GOT3 (cell line): Measurements from ENCODE around the gene FNIP2.
"Not testable (repeated sequence)": the region's sequence is repeated elsewhere in the genome, so short reads cannot be mapped to it uniquely, and the experiment has no call there.

Source experiments
- DNase-seq: peaks from one replicate; lab custom pipeline; 2025; ENCODE audit warnings: mixed read lengths; lab: John Stamatoyannopoulos, UW

Gene FNIP2

DNA sequence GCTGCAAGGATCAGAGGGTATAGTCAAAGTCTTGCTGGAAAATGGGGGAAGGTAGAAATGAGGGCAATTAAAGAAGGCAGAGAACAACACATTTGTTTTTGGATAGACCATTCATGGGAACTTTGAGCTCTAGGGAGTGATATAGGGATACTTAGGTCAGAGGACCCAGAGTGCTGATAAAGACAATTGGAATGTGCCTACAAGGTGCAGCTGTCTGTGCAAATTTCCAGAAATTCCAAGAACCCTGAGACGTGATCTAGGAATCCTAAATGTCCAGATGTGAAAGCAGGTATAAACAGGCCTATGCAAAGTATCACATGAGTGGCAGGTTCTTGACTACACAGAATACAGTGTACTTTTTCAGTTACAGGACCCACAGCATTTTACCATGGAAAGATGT is 24.2 kb downstream of the FNIP2 start:
- no peak for DNase-seq

DNA sequence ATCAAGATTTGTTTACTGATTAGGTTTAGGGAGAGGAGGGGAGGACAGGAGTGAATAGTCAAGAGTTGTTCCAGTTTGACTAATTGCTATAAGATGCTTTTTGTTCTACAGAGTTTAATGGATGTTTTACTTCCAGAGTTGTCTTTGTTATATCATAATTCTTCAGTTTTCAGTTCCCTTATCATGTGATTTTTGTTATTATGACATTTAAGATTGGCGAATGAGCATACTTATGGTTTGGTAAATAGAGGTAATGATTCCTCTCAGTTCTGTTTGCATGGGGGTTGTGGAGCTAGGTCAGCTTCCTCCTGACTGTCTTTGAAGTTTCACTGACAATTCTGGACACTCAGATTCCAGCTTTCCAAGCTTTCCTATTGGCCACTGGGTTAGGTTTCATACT is 24.6 kb downstream of the FNIP2 start:
- not testable (repeated sequence) for DNase-seq

DNA sequence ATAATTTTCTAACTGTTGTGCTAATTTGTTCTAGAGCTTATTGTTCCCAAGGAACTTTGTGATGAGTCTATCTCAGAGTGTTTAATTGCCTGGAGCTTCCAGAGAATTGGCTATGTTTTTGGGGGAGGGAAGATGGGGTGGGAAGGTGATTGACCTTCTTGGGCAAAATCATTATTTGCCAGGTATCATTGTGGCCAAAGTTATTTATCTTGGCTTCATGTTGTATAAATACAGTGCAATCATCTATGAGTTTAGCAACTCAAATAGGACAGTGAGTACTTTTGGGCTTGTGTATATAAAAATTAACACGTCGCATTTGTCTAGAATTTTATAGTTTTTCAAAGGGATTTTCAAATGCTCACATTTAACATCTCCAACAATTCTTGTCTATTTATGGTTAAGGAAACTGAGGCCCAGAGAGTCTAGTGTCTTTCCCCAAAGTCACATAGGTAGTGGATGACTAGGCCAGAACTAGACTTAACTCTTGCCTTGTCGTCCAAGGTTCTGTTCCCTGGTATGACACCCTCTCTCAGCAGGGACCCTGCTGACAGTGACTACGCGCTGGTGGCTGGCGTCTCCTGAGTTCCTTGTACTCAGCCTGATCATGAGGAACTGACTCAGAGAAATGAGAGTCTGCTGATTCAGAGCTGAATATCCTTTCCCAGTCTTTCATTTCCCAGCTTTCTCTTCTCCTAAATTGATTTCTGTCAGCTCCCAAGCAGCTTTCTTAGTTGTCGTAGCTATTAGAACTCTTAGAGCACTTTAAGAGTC is 27.7 kb downstream of the FNIP2 start:
- DNase-seq, result no peak

DNA sequence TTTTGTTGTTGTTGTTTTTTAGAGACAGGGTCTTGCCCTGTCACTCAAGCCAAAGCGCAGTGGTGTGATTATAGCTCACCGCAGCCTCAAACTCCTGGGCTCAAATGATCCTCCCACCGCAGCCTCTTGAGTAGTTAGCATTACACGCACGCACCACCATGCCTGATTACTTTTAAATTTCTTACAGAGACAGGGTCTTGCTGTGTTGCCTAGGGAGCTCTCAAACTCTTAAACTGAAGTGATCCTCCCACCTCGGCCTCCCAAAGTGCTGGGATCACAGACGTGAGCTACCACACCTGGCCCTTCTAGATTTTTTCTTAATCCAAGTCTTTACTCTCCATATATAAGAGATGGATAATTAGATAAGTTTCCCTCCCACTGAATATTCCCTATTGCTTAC is 29.2 kb downstream of the FNIP2 start:
- no peak for DNase-seq

DNA sequence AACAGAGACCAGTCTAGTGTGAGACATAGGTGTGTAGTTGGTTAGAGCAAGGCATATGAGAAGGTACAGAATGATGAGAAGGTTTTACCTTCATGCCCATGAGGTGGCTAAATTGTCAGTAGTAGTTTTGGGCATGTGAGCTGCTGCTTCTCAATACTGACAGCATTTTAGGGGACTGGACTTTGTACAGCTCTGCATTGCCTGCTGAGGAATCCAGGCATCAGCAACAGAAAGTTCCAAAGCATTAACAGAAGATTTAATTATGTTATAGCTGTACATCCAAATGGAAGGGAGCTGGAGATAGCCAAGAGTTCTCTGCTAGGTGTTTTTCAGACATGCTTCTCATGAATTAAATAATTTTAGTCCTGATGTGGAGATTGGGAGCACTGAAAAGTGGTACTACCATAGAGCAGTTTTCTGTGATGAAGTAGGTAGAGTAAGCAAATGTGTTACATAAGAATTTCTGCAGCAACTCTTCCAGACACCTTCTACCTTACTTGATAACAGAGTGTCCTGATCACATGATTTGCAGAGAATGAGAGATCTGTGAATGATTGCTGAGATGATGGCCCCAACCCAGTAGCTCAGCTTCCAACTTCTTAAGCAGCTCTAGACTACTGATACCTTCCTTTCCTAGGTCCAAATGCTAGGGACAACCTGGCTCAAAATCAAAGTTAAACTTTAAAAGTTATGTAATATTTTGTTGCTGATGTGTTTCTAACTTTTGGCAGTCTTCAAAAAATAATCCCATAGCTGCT is 30.4 kb downstream of the FNIP2 start:
- DNase-seq, result no peak

DNA sequence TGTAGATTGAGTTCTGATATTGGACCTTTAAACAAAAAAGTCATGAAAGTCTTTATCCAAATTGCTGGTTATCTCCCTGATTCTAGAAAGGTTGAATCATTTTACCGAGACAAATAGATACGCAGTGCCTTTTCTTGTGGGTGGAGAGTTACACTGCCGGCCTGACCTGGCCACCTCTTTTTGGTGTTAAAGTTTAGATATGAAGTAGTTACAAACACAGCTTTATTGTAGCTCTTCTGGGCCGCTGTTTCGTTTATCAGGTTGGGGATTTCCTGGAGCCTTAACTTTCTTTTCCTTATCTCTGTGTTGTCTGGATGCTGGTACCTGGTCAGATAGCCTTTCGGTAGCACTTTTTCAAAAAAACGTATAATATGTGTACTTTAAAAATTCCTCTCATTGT is 31.0 kb downstream of the FNIP2 start:
- no peak for DNase-seq

DNA sequence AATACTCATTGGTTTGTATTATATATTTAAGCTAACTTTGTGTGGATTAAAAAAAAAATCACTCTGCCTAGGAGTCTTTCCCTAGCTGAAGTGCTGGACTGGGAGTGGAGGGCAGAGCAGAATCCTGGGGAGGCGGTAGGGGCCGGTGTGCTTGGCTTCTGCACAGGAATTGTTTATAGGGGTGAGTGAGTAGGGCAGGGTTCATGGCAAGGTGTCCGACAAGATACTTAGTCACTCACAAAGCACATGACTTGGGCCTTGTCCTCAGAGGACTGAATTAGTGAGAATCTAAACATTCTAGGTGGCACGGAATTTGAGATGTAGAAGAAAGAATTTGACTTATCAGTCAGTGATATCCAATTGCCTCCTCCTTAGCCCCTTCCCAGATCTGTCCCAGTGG is 32.2 kb downstream of the FNIP2 start:
- DNase-seq, result no peak

DNA sequence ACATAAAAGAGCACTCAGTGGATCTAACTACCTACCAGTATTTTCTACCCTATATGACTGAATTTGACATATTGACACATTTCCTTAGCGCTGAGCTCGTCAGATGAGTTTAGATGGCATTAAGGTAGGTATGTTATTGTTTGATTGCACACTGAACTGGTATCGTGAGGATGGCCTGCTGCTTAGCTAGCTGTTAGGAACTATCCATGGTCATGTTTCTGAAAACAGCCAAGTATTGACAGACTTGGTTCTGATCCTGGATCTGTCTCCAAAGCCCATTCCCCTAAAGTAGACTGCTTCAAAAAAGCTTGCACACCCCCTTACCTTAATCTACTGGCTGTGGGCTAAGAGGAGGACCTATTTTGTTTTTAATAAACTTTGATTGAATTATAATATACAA is 32.9 kb downstream of the FNIP2 start:
- DNase-seq, result no peak

DNA sequence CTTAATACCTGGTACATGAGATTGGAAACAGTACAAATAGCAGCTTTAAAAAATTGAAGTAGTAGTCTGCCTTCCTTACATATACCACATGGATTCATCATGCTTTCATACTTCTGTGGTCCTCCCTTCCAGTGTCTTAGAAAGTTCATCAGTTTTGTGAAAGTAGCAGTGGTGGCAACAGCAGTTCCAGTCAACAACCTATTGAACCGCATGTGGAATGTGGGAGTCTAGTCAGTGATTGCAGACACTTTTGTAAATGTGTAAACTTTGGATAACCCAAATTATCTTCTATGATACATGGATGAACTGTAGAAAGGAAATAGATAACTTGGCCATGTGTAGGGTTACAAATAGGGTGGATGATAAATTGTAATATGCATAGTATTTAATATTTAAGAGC is 34.1 kb downstream of the FNIP2 start:
- DNase-seq, result no peak

DNA sequence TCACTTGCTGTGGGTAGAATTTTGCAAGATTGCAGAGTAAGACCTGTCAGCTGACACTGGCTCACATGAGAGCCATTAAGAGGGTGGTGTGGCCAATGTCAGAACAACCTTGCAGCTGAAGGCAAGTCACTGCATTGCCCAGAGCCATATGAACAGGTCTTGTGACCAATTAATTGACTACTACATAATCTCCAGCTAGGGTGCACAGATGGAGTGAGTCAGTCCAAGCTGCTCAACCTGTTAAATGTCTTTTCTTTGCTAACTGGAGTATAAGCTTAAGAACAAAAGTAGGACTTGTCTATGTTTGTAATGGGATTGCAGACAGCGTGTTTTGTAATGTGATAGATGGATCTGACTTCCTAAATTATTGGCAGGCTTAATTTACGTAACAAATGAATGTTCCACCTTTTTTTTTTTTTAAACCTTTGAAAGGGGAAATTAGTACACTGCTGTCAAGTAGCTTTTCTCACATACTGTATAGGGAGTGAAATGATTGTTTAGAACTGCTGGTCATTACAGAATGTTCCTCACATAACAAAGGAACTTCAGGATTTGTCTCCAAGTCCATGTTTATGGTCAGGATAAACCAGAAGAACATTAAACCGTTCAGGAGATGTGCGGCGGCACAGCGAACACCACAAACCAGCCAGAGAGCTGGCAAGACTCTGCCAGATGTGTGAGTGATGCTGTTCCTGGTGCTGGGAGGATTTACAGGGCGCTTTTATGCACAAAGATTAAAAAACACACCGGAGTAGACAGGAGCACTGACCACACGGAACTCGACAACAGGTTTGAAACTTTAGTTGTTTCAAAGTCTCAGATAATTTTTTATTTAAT is 37.0 kb downstream of the FNIP2 start:
- no peak for DNase-seq

DNA sequence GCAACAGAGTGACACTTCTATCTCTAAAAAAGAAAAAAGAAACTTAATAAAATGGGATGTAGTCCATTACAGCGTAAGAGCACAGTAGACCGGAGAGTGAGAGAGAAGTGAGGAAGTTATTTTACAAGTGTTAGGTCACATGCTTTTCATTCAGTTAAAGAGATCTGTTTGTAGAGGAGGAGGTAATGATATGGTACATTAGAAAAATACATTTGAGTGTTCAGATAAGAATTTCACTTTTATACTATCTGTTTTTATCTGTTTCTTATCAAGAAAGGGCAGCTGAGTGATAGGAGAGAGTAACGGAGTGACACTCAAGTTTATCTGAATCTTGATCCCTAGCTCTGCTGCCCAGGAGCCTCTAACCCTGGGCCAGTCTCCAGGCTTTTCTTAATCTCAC is 38.9 kb downstream of the FNIP2 start:
- no peak for DNase-seq

DNA sequence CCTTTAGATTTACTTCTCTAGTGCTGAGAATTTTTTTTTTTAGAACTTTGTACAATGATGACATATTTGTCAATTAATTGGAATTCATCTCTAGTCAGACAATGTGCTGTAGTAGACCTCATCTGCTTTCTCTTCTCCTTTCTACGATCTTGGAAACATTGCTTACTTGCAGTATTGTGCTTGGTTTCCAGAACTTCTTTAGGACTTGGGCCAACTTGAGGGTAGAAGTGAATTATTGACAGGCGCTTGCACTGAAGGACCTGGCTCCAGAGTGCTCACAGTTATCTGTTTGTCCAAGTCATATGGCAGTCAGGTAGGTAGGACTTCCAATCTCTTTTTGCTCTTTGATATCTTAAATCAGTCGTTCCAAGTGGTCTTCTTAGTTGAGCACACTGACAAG is 39.6 kb downstream of the FNIP2 start:
- DNase-seq, result no peak

DNA sequence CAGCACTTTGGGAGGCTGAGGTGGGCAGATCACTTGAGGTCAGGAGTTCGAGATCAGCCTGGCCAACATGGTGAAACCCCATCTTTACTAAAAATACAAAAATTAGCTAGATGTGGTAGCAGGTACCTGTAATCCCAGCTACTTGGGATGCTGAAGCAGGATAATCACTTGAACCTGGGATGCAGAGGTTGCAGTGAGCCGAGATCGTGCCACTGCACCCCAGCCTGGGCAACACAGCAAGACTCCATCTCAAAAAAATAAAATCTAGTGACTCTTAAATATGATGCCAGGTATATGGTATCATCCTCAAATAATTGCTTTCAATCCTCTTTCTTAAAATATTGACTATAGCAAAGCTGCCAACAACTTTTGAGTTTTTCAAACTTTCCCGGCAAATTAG is 40.4 kb downstream of the FNIP2 start:
- DNase-seq, result not testable (repeated sequence)

DNA sequence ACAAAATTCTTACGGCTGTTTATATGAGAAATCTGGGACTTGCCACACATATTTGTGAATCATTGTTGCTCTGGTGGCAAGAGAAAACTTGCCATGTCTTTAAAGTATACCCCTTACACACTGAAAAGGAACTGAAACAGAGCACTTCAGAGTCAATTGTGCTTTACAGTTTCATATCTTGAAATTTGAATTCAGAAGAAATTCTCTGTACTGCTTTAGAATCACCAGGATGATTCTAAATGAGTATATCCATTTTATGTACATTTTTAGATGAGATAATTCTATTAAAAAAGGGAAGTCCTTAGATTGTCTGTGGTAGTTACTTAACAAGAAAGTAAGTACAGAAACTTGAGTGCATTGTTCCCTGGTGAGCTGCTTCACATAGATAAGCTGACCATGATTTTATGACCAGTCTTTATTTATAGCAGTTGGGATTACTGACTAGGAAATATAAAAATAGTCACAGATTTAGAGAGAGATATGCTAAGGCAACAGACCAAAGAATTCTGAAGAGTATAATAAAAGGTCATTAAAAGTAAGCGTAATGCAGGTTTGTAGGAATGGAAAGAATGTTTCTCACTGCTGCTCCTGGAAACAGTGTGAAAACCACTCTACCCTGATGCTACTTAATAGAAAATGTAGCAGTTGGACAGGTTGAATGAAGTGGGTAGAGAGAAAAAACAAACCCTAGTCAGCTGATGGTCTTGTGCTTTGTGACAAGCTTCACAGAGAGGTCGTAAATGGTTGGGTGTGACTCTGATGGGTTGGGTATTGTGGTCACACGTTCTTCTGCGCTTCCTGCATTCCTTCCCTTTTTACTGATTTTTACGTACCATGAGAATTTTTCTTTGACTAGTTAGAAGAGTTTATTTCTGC is 41.0 kb downstream of the FNIP2 start:
- DNase-seq, result no peak

DNA sequence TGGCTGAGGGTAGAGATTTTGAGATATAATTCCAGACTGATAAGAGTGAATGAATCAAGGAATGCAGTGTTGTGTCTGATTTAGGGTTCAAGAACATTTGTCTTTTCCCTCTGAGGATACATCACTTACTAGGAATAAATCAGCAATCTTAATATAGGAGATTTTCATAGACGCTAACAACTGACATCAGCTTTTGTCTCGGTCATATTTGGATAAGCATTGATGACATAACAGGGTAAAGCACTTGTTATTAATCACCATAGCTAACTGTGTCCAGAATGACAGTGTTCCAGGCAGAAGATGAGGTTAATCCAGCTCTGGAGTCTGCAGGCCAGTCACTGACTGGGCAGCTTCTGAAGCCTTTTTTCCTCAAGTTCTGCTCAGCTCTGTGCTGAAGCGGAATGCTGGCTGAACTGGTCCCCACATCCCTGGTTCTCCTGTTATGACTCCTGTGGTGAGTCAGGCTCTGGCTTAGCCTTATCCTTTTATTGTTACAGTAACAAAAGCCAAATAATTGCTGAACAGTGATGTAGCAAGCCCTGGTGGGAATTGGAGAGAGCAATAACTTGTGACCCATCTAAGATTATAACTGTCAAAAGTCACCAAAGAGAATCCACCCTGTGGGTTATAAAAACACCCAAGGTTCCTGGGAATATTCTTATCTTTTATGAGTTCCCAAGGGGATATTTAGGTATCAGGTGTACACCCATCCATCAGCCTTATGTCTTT is 41.8 kb downstream of the FNIP2 start:
- no peak for DNase-seq

DNA sequence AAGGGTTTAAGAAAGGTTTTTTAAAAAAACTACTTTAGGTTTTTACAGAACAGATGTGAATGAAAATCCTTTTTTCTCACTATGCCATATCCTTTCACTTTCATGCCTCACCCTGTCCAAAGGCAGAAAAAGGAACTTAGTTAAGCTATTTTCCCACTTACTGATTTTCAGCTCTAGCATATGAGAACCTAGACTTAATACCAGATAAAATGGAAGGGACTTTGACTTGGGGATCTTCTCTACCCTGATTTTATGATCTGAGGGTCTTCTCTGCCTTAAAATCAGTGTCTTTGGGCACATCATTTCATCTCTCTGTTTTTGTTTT is 42.4 kb downstream of the FNIP2 start:
- DNase-seq, result no peak

DNA sequence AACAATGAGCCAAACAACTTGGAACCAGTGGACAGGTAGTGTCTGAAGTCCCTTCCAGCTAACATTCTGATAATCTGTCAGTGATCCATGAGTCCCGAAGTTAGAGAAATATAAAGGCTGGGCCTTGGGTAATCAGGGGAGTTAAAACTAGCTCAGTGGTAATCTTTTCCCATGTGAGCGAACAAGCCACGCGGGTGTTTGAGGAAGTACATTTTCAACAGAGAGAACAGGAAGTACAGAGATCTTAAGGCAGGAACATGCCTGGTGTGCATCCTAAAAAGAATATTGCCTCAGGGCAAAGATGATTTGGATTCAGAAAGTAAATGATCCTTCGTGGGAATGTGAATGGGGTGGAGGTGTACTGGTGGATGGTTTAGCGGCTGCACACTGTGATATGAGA is 42.9 kb downstream of the FNIP2 start:
- DNase-seq, result no peak

DNA sequence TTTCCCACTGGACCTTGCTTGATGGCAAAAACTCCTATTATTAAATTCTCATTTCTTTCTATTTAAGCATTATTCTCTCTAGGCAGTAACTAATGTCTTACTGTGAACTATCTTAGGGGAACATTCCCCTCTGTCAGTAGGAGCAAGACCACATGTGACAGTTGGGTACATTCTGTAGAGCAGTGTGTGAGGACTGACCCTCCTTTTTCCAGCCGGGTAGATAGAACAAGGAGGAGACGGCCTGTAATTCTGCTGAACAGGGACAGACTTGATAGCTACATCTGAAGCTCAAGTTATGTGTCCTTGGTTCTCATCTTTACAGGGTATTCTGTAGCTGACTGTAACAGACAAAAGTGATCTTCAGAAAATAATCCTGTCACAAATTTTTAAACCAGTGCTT is 43.3 kb downstream of the FNIP2 start:
- DNase-seq, result no peak

DNA sequence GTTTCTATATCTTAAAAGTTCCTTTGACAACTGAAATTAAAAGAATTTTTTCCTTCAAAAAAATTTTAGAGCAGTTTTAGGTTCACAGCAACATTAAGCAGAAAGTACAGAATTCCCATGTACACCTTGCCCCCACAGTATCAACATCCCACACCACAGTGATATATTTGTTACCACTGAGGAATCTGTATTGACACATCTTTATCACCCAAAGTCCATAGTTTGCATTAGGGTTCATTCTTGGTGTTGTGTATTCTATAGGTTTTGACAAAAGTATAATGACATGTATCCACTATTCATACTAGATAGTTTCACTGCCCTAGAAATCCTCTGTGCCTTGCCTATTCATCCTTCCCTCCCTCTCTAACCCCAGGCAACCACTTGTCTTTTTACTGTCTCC is 43.7 kb downstream of the FNIP2 start:
- no peak for DNase-seq

DNA sequence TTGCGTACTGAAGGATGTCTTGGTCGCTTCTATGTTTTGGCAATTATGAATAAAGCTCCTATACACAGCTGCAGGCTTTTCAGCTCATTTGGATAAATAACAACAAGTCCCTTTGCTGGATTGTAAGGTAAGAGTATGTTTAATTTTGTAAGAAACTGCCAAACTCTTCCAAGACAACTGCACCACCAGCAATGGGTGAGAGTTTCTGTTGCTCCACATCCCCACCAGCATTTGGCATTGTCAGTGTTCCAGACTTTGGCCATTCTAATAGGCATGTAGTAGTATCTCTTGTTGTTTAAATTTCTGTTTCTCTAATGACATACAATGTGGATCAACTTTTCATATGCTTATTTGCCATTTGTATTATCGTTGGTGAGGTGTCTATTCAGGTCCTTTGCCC is 44.3 kb downstream of the FNIP2 start:
- DNase-seq, result no peak

DNA sequence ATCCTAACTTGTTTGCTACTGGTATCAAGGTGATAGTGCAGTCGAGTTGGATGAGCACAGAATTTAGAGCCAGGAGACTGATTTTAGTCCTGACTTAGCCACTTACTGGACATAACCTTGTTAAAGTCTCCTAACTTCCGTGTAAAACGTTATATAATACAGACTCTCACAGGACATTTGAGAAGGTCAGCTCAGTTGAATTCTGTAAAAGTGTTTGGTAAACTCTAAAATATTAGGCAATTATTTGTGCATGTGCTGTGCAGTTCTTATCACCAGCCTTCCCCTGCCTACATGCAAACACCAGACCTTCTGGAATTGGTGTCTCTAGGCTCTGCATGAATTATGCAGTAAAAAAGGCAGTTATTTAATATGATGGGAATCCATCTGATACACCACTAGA is 45.4 kb downstream of the FNIP2 start:
- no peak for DNase-seq
